Esophagus squamous epithelium (tissue), 5 donors: ENCODE data around the gene CYTH3. TPM values are rescaled to one million over a fixed set of nuclear protein-coding genes. Genes with fewer than 3 reads are reported as not detected.
"Not testable (repeated sequence)": the region's sequence is repeated elsewhere in the genome, so short reads cannot be mapped to it uniquely, and the experiment has no call there.

Experiments used
- DNase-seq: peaks from one replicate; lab custom pipeline; 2025; lab: John Stamatoyannopoulos, UW
- H3K27ac ChIP-seq, 4 donors: fragments of 200-600 bp; sonication (generic); one replicate each; pipeline ENCODE4 v1.5.1; 2016 to 2019; ENCODE audit warnings: mild to moderate bottlenecking in 1 of 4
- H3K27me3 ChIP-seq, 4 donors: fragments of 200-600 bp; sonication (generic); 1 replicate in 3 of 4; 2 replicates in 1 of 4; pipeline versions ENCODE4 v1.5.1 to v1.6.0; 2017 to 2021; ENCODE audit warnings: antibody characterized with exemption in 1 of 4
- H3K36me3 ChIP-seq, 3 donors: fragments of 200-600 bp; sonication (generic); one replicate each; pipeline ENCODE4 v1.5.1; 2016 to 2019
- H3K4me1 ChIP-seq, 3 donors: fragments of 200-600 bp; sonication (generic); one replicate each; pipeline ENCODE4 v1.5.1; 2017 to 2019
- H3K4me3 ChIP-seq, 4 donors: fragments of 200-600 bp; sonication (generic); 1 replicate in 3 of 4; 2 replicates in 1 of 4; pipeline ENCODE4 v1.5.1; 2016 to 2019; ENCODE audit warnings: mild to moderate bottlenecking in 2 of 4, moderate library complexity in 1 of 4
- H3K9me3 ChIP-seq, 3 donors: fragments of 200-600 bp; sonication (generic); one replicate each; pipeline ENCODE4 v1.5.1; 2016 to 2019
- POLR2A ChIP-seq, 4 donors: fragments of 450-650 bp; IDR thresholded peaks; one replicate each; pipeline ENCODE4 v1.6.1; 2017; ENCODE audit warnings: antibody characterized with exemption in 4 of 4, mild to moderate bottlenecking in 4 of 4, moderate library complexity in 3 of 4
- WGBS, 2 donors: methylation state at CpG; one replicate each; pipeline ENCODE4 v1.1.5; 2018; 5-methylcytosine and 5-hydroxymethylcytosine counted together
- intact Hi-C: fragments of 100-400 bp; cut with DNase I; formaldehyde crosslinking; loops from one replicate; pipeline ENCODE4 v1.15.0; 2022
- total RNA-seq, 4 donors: library from RNA; depleted of rRNA; stranded (reverse); fragments of >200 nt; gene quantifications; one replicate each; pipeline ENCODE4 v1.1.0, GENCODE V29; 2016
- TF ChIP-seq, protein P1 (sequence below), 6 experiments: fragments of 450-650 bp in 4 of 6; fragments of 200-600 bp in 2 of 6; sonication (generic) in 2 of 6; IDR thresholded peaks; one replicate each; pipeline ENCODE4 v1.5.1; 2016 to 2019; ENCODE audit warnings: antibody characterized with exemption in 6 of 6, mild to moderate bottlenecking in 4 of 6, moderate library complexity in 4 of 6
- donor health status: DM: yes; HTN: yes; CAD: no.

Gene CYTH3
- total RNA-seq, 4 donors from 2014 or later, result 11.5 to 27.7 (median 12.7) TPM

DNA sequence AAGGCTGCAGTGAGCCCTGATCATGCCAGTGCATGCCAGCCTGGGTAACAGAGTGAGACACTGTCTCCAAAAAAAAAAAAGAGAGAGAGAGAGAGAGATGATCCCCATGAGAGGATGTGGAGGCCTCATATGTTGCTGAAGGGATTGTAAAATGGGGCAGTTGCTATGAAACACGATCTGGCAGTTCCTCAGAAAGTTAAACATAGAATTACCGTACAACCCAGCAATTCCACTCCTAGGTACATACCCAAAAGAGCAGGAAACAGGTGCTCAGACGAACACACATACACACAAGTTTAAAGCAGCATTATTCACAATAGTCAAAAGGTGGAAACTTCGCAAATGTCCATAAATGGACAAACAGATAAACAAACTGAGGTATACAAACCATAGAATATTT, 27.4 kb upstream of the CYTH3 start:
- 73 to 79% methylated on average over 4 of the region's 4 CpGs for WGBS, 2 donors
- no peak for DNase-seq
- no peaks in the 10 kb centered on the region for H3K27me3 ChIP-seq
- no peak overlapping the region for H3K4me3 ChIP-seq
- TF ChIP-seq, protein P1, sequence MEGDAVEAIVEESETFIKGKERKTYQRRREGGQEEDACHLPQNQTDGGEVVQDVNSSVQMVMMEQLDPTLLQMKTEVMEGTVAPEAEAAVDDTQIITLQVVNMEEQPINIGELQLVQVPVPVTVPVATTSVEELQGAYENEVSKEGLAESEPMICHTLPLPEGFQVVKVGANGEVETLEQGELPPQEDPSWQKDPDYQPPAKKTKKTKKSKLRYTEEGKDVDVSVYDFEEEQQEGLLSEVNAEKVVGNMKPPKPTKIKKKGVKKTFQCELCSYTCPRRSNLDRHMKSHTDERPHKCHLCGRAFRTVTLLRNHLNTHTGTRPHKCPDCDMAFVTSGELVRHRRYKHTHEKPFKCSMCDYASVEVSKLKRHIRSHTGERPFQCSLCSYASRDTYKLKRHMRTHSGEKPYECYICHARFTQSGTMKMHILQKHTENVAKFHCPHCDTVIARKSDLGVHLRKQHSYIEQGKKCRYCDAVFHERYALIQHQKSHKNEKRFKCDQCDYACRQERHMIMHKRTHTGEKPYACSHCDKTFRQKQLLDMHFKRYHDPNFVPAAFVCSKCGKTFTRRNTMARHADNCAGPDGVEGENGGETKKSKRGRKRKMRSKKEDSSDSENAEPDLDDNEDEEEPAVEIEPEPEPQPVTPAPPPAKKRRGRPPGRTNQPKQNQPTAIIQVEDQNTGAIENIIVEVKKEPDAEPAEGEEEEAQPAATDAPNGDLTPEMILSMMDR (IDR thresholded peaks at IDR 0.05), result no peak
- no peak for TF ChIP-seq POLR2A (IDR thresholded peaks at IDR 0.05)
- H3K4me1 ChIP-seq, result no peaks in the 10 kb centered on the region
- intact Hi-C loops, result no loop called here
- H3K9me3 ChIP-seq, result no peaks in the 10 kb centered on the region
- no peak overlapping the region for H3K27ac ChIP-seq
- H3K36me3 ChIP-seq, result no peaks in the 10 kb centered on the region

DNA sequence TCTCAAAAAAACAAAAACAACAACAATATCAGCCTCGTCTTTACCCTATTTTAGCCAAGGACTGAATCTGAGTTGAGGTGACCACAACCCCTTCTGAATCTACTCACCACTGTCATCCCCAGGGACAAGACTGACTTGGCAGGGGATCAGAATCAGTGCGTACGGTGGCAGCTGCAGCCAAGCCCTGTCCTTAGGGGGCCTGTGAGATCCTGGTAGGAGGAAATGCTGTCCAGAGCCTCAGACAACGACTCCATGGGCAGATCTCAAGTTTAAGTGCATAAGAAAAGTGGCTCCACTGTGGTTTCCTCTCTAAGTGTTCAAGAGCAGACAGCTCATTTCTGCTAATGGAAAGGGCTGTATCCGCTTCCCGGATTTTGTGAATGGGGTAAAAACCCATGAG, 22.4 kb upstream of the CYTH3 start:
- no peak for DNase-seq
- WGBS, 2 donors, result 50 to 80% methylated on average over 4 of the region's 6 CpGs
- Histone ChIP-seq H3K27me3 (no peaks in the 10 kb centered on the region), H3K36me3 (no peaks in the 10 kb centered on the region), H3K9me3 (no peaks in the 10 kb centered on the region), H3K4me3 (no peak overlapping the region), H3K27ac (no peak overlapping the region), H3K4me1 (no peaks in the 10 kb centered on the region)
- TF ChIP-seq, protein P1 (IDR thresholded peaks at IDR 0.05), result no peak
- no peak for TF ChIP-seq POLR2A (IDR thresholded peaks at IDR 0.05)
- intact Hi-C loops, result no loop called here

DNA sequence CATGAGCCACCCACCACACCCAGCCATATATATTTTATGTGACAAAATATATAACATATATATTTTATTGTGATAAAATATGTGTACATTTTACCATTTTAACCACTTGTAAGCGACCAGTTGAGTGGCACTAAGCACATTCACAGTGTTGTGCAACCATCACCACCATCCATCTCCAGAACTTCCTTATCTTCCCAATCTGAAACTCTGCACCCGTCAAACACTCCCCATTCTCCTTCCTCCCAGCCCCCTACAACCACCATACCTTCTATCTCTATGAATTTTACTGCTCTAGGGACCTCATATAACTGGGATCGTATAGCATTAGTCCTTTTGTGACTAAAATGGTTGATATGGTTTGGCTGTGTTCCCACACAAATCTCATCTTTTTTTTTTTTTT, 20.8 kb upstream of the CYTH3 start:
- Histone ChIP-seq H3K4me1 (no peaks in the 10 kb centered on the region), H3K27ac (no peak overlapping the region), H3K9me3 (no peaks in the 10 kb centered on the region), H3K27me3 (no peaks in the 10 kb centered on the region), H3K36me3 (no peaks in the 10 kb centered on the region), H3K4me3 (no peak overlapping the region)
- intact Hi-C loops, result no loop called here
- WGBS, 2 donors, result 71 to 84% methylated on average over 3 of the region's 3 CpGs
- TF ChIP-seq, protein P1 (IDR thresholded peaks at IDR 0.05), result no peak
- TF ChIP-seq POLR2A (IDR thresholded peaks at IDR 0.05), result no peak
- DNase-seq, result no peak

DNA sequence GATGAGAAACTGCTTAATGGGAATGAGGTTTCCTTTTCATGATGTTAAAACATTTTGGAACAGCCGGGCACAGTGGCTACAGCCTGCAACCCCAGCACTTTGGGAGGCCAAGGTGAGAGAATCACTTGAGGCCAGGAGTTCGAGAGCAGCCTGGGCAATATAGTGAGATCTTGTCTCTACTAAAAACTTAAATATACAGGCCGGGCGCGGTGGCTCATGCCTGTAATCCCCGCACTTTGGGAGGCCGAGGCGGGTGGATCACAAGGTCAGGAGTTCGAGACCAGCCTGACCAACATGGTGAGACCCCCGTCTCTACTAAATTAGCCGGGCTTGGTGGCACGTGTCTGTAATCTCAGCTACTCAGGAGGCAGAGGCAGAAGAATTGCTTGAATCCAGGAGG, 19.5 kb upstream of the CYTH3 start:
- 85 to 94% methylated on average over 8 to 9 of the region's 12 CpGs for WGBS, 2 donors
- intact Hi-C loops, H3K4me3 ChIP-seq: not testable (repeated sequence)

DNA sequence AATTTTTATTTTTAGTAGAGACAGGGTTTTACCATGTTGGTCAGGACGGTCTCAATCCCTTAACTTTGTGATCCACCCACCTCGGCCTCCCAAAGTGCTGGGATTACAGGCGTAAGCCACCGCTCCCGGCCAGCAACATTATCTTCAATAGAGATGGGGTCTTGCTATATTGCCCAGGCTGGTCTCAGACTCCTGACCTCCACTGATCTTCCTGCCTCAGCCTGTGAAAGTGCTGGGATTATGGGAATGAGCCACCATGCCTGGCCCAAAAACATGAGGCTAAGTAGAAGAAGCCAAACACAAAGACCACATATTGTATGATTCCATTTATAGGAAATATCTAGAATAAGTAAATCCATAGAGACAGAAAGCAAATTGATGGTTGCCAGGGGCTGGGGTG, 19.1 kb upstream of the CYTH3 start:
- no peaks in the 10 kb centered on the region for H3K36me3 ChIP-seq
- TF ChIP-seq, protein P1 (IDR thresholded peaks at IDR 0.05), result no peak
- no peak for TF ChIP-seq POLR2A (IDR thresholded peaks at IDR 0.05)
- DNase-seq, result no peak

More for the DNA sequence above, 19.5 kb upstream of the CYTH3 start:
- H3K27ac ChIP-seq, H3K9me3 ChIP-seq, H3K36me3 ChIP-seq, H3K4me1 ChIP-seq, H3K27me3 ChIP-seq, DNase-seq: not testable (repeated sequence)

DNA sequence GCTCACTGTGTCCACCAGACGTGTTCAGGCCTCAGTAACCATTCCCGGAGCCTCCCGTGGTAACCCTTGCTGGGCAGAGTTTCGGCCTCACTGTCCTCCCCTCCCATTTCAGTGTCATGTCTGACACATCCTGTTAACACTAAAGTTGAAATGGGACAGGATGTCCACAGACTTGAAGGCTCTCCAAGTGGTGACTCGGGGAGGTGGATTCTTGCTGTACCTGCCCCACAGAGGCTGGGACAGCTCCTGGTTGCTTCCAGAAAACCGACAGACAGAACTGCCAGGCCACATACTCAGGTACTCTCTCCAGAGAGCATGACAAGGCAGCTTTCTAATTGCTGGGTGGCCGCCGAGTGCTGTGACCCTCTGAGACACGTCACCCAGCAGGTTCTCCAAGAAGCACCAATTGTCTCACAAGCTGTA, 17.9 kb upstream of the CYTH3 start:
- no peaks in the 10 kb centered on the region for H3K36me3 ChIP-seq
- no peak overlapping the region for H3K4me3 ChIP-seq
- H3K4me1 ChIP-seq, result no peaks in the 10 kb centered on the region
- no peaks in the 10 kb centered on the region for H3K27me3 ChIP-seq
- intact Hi-C loops, result no loop called here
- no peak for TF ChIP-seq POLR2A (IDR thresholded peaks at IDR 0.05)
- H3K27ac ChIP-seq, result peak overlapping the region in 1 of 4 donors; percentile 43
- no peaks in the 10 kb centered on the region for H3K9me3 ChIP-seq
- no peak for DNase-seq
- 74 to 83% methylated on average over 1 to 4 of the region's 9 CpGs for WGBS, 2 donors

More for the DNA sequence above, 19.1 kb upstream of the CYTH3 start:
- no peak overlapping the region for H3K27ac ChIP-seq
- H3K4me3 ChIP-seq, result no peak overlapping the region
- H3K4me1 ChIP-seq, result no peaks in the 10 kb centered on the region
- WGBS, 2 donors, result 82 to 96% methylated on average over 4 of the region's 5 CpGs
- H3K9me3 ChIP-seq, result no peaks in the 10 kb centered on the region
- no peaks in the 10 kb centered on the region for H3K27me3 ChIP-seq
- intact Hi-C loops, result no loop called here
